GM19467 (cell line): Measurements from ENCODE around the gene ULK1.
"Not testable (repeated sequence)": the region's sequence is repeated elsewhere in the genome, so short reads cannot be mapped to it uniquely, and the experiment has no call there.

ENCODE experiments used
- ATAC-seq: cut with Tn5 transposase; IDR thresholded peaks from one replicate; pipeline ENCODE4 v1.9.1; 2021; ENCODE audit warnings: mild to moderate bottlenecking, moderate library complexity; ENCODE audit not compliant: unreplicated experiment

The ULK1 gene

DNA sequence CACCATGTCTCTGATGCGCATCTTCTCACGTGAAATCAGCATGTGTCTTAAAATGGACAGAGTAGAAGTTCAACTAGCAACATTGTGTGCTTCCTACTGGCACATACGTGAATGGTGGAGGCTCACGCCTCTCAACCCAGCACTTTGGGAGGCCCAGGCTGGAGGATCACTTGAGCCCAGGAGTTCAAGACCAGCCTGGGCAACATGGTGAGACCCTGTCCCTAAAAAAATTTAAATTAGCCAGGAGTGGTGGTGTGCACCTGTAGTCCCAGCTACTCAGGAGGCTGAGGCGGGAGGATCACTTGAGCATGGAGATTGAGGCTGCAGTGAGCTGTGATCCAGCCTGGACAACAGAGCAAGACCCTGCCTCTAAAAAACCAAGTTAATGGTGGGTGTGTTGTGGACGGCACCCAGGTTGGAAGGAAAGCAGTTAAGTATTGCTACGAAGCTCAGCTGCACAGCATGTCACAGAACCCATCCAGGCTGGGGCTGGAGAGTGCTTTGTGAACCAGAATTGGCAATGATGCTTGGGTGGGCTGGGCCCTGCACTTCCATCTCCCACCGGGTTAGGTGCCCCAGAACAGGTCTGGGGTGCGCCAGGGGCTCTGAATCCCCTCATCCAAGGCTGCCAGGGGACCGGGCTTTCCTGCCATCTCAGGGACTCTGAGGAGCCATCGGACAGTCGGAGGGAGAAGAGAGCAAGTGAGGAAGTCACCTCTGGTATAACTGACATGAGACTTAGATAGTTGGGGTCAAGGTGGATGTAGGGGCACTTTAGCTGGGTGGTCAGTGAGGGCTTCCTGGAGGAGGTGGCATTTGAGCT lies 33.0 kb upstream of the ULK1 start:
- ATAC-seq, result no peak

DNA sequence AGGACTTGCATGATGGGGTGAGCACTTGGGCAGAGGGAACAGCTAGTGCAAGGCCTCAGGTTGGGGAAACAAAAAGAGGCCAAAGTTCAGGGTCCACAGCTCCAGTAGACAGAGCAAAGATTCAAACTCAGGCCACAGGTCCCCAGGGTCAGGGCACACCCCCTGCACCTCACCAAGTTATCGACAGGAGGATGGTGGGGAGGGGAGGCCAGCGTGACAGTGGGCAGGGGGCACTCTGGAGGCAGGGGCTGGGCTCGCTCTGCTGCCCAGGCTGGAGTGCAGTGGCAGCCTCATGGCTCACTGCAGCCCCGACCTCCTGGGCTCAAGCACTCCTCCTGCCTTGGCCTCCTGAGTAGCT lies 32.4 kb upstream of the ULK1 start:
- no peak for ATAC-seq

DNA sequence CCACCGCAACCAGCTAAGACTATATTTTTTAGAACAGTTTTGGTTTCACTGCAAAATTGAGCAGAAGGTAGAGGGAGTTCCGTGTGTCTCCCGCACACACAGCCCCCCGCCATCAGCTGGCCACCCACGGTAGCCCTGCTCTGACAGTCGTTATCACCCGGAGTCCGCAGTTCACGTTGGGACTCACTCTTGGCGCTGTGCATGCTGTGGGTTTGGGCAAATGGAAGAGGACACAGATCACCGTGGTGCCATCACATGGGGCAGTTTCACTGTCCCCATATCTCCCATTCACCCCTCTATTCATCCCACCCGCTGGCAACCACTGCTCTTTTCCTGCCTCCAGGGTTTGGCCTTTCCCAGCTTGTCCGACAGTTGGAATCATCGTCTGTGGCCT lies 31.8 kb upstream of the ULK1 start:
- ATAC-seq, result no peak

DNA sequence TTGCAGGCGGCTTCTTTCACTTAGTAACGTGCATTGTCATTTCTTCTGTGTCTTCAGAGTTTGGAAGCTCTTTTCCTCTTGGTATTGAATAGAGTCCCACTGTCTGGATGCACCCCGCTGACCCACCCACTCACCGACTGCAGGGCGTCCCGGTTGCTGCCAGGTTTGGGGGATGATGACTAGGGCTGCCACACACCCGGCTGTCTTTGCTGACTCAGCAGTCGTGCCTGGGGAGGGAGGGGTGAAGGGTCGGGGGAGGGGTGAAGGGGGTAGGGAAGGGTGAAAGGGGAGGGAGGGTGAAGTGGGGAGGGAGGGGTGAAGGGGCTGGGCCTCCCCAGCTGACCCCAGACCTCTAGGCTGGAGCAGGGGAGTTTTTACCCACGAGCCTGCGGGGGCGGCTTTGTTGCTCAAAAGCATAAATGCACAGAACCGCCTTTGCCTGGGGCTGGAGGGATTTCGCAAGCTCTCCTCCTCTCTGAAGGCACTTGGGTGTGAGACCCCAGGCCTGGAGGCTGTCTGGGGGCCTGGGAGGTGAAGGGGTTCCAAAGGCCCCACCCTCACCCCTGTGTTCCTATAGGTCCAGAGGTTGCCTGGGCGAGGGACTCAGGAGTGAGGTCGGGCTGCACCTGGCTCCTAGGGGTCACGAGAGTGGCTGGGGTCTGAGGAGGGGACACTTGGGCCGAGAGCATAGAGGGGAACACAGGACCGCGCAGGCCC lies 31.3 kb upstream of the ULK1 start:
- no peak for ATAC-seq

DNA sequence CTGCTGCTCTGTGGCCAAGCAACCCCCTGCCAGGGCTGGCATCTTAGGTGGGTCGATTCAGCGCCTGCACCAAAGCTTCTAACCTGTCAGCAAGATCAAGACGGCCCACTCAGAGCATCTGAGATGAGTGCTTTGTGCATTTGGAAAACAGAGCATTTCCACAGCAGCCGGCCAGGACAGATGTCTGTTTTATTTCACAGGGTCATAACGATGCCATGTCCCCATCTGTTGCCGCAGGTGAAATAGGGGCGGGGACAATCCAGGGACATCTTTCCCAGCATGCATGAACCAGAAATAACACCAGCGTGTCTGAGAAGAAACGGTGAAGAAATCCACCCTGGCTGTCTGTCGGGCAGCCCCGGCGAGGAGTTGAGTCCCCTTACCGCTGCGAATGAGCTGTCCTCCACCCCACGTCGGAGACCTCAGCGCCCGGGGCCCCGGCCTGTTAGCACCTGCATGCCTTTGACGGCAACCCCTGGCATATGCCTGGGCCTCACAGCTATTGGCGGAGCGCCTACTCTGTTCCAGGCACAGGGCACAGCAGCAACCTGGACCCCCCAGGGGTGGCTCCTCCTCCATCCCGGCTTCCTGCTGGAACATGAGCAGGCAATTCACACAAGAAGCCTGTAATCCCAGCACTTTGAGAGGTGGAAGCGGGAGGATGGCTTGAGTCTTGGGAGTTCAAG lies 30.6 kb upstream of the ULK1 start:
- ATAC-seq, result no peak

DNA sequence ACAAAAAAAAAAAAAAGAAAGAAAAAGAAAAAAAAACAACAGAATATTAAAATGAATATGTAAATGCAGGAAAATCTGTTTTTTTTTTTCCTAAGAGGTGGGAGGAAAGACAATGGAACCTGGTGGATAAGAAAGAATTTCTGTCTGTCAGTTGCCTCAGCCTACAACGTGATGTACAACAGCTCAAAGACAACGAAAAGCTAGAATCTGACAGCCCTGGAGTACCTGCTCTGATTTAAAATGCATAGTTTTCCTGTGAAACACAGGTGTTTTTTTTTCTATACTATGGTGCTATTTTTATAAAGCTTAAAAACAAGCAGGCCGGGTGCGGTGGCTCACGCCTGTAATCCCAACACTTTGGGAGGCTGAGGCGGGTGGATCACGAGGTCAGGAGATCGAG lies 30.0 kb upstream of the ULK1 start:
- ATAC-seq, result no peak

DNA sequence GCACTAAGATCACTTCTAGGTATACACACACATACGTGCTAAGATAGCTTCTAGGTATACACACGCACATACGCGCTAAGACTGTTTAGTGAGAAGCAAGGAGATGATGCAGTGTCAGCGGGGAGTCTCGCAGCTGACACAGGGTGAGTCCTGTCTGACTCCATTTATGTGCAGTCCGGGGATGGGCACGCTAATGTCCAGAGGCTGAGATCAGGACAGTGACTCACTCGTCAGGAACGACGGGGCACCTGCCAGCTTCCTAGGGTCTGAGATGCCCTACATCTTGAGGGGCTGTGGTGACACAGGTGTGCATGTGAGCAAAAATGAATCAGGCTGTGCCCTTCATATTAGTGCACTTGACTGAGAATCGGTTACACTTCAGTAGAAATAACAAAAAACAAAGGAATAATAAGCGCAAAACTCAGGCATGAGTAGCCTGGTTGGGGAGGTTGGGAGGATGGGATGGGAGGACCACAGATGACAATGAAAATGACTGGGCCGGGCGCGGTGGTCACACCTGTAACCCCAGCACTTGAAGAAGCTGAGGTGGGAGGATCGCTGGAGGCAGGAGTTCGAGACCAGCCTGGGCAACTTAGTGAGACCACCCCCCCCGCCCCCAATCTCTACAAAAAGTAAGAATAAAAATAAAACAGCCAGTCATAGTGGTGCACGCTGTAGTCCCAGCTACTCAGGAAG lies 29.1 kb upstream of the ULK1 start:
- ATAC-seq, result no peak

DNA sequence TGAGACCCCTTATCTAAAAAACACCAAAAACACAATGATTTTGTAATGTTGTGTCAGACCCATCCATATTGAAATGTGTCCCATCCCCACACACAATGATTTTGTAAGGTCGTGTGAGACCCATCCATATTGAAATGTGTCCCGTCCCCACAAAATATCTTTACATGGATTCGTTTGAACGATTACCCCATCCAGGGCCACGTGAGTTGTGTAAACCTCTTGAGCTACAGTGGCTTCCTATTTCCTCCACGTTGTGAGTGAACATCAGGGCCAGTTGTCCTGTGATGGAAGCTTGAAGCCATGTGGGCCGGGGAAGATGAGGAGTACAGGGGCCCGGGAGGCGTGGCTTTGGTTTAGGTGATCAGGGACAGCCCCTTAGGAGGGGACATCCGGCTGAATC lies 27.0 kb upstream of the ULK1 start:
- ATAC-seq, result no peak

DNA sequence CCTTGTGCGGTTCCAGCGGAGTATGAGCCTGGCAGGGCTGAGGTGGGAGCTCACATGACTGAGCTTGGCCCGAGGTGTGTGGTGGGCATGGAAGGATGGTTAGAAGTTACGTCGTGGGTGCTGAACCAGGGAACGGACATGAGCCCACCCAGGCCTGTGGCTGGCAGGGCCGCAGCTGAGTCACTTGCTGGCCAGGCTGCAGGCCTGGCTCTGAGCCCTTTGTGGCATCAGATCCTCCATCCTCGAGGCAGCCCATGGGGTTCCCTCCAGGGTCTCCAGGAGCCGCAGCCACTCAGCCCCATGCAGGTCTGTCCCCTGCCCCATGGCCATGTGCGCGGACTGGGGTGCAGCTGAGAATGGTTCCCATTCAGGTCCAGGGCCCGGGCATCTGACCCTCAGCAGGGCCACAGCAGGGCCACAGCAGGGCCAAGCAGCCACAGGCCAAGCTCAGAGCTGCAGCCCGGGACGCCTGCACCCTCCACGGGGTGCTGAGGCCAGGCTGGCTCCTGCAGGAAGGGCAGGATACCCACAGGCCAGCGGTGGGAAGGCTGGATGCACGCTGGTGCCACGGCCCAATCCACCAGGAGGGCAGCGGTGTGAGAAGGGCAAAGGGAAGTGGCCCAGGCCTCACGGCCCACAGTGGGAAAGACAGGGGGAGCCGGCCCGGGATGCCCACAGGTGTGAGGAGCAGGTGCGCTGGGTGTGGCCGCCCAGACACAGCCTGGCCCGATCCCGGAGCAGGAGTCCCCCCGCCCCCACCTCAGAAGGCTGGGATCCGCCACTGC lies 26.3 kb upstream of the ULK1 start:
- no peak for ATAC-seq

DNA sequence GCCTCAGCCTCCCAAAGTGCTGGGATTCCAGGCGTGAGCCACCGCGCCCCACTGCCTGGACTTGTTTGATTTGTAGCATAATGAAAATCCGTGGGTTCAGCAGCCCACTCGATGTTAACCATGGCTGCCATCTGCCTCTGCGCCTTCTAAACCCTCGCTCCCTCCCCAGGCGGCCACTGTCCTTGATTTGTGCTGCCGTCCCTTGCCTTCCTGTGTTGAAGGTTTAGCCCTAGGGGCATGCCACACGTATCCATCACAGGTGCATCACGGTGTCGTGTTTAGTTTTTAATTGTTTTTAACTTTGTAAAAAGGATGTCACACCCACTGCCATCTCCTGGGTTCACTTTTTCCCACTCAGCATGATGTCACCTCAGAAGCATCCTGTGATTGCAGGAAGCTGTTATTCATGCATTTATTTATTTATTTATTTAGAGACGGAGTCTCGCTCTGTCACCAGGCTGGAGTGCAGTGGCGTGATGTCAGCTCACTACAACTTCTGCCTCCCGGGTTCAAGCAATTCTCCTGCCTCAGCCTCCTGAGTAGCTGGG lies 24.5 kb upstream of the ULK1 start:
- no peak for ATAC-seq

DNA sequence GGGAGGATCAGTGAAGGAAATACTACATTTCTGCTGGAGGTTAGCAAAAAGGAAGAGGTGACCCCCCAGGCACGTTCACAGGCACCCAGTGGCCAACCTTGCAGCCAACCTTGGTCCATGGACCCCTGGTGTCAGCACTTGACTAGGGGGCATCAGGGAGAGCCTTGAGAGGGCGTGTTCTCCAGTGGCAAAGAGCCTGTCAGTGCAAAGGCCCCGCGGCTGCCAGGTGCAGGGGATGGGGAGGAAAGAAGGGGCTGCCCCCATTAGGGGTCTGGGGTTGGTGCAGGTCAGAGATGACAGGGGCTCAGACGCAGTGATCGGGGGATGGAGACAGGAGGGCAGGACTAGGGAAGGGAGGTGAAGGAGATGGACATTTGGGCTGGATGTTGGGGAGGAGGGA lies 22.7 kb upstream of the ULK1 start:
- no peak for ATAC-seq

DNA sequence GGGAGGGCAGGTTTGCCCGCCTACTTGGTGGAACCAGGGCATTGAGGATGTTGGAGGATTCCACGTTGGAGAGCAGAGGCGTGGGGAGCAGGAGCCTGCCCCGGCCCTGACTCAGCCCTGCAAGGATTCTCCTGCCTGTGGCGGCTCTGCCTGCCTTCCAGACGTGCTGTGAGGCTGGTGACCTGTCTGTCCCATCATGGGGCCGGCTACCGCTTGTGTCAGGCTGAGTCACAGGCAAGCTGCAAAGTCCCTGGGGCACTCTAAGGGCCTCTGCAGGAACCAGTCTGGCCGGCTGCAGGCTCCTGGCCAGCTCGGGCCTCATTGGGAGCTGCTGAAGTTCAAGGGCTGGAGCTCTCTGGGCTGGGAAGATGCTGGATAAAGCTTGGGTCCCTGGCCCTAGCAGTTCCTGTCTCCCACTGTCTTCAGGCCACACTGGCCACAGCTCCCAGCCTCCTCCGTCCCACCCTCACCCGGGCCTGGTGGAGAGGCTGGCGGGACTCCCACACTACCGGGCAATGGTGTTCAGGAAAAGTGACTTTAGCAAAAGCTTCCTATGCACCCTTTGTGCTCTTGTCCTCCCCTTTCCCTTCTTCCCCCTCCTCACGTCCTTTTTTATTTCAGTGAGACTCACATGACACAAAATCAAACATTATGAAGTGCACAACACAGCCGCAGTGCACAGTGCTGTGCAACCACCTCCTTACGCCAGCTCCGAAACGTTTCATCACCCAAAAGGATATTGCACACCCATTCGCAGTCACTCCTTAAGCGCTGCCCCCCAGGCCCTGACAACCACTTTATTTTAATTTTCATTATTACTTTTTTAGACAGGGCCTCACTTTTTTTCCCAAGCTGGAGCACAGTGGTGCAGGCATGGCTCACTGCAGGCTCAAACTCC lies 22.0 kb upstream of the ULK1 start:
- no peak for ATAC-seq

DNA sequence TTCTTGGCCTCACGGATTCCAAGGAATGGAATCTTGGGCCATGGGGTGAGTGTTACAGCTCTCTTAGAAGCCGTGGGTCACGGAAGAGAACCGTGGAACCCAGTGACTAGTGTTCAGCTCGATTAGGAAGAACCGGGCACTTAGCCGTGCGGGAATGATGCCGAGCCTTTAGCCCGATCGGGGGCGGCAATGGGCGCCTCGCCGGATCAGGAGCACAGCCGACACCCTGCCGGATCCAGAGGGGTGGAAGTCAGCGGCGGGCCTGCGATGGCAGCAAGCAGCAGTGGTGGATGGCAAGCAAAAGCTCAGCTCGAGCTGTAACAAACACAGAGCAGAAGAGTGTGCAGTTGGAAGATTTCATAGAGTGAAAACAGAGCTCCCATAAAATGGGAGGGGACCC lies 21.1 kb upstream of the ULK1 start:
- no peak for ATAC-seq

DNA sequence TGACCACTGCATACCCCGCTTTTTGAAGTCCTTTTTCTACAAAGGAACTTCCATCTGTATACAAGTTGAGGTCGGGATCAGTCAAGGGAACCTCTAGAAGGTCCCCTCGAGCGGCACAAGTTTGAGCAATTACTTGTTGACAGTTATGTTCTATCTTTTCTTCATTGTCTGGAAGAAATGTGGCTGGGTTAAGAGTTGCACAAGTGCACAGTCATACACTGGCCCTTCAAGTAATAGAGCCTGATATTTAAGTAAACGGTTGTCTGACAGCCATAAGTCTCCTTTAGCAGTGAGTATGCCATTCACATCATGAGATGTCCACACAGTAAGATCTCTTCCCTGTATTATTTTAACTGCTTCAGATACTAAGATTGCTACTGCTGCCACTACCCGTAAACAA lies 19.4 kb upstream of the ULK1 start:
- not testable (repeated sequence) for ATAC-seq

DNA sequence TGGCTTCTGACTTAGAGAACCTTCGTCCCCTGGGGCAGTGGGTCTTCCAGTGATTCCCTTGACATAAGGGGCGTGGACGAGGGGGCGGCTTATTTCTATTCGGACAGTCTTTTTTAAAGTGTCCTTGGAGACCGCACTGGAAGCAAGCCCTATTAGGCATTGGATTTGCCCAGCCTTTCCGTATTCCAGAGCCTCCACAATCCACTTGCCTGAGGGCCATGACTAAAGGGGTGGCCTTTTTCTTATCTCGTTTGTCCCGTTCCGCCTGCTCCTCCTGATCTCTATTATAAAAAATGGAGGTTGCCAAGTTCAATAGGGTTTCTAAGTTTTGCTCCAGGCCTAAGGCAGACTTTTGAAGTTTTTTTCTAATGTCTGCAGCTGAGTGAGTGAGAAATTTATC lies 17.2 kb upstream of the ULK1 start:
- ATAC-seq, result not testable (repeated sequence)

DNA sequence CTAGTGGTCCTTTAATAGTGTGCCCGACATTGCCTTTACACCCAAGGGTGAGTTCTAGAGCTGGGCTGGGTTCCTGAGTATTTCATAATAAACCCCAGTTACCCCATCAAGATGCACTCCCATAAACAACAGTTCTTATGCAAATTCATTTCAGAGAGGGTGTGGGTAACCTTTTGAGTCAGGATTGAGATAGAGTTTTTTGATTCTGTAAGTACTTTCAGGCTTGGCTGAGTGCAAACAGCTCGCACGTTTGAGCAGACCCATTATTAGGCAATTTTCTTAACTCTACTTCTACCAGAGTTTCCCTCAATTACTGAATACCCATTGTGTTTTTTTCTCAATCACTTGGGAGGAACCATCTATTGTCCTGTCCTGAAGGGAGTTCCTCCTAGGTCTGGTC lies 16.0 kb upstream of the ULK1 start:
- not testable (repeated sequence) for ATAC-seq

DNA sequence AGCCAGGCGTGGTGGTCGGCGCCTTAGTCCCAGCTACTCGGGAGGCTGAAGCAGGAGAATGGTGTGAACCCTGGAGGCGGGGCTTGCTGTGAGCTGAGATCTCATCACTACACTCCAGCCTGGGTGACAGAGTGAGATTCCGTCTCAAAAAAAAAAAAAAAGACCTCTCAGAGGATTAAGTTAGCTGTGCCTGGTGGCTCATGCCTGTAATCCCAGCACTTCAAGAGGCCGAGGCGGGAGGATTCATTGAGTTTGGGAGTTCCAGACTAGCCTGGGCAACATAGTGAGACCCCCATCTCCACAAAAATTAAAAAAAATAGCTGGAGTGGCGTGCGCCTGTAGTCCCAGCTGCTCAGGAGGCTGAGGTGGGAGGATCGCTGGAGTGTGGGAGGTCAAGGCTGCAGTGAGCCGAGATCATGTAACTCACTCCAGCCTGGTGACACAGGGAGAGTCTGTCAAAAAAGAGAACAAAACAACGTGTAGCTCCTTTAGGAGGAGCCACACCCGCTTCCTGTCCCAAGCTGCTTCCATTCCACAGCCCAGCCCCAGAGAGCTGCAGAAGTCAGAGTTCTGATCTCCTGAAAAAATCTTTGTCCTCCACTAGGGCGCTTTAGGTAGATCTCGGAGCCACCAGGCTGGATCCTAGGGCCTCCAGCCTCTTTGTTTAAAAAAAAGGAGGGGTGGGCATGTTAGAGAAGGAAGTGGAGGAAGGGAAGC lies 11.5 kb upstream of the ULK1 start:
- no peak for ATAC-seq

DNA sequence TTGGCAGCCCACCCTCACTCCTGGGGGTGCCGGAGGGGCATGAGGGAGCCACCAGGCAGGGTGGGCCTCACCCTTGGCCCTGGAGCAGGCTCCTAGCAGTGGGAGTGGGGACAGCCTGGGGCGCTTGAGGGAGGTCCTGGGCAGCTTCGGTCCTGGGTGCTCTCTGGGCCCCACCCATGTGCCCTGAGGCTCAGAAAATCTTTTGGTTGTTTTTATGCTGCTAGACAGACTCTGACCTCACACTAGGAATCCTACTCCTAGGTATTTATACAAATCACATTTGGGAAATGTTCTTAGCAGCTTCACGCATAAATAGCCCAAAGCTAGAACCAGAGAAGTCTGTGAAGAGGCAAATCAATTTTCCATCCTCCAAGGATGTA lies 10.9 kb upstream of the ULK1 start:
- no peak for ATAC-seq

DNA sequence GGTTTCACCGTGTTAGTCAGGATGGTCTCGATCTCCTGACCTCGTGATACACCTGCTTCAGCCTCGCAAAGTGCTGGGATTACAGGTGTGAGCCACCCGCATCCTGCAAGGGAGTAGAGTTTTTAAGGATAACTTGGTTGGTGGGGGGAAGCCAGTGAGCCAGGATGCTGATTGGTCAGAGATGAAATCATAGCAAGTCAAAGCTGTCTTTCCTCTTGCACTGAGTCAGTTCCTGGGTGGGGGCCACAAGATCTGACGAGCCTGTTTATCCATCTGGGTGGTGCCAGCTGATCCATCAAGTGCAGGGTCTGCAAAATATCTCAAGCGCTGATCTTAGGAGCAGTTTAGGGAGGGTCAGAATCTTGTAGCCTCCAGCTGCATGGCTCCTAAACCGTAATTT lies 9.3 kb upstream of the ULK1 start:
- ATAC-seq, result not testable (repeated sequence)
